Measurements from ENCODE around the gene INSM2.

Gene INSM2

DNA sequence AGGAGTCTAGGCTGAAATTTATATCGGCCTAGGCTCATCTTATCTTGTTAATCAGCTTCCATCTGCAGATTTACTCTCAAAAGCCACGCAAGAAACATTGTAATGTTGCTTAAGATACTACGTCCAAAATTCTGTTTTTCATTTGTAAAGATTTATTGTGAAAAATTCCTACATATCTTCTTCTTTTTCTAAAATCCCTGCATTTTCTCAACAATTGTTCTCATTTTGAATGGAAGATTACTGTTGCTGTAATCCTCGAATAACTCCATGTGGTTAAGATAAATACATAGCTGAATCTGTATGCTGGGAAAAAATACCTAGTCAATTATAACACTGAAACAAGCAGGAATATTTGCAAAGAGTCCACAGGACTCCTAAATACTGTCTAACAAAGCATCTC, 15.6 kb downstream of the INSM2 start:
- Histone ChIP-seq H3K9ac (ENCODE audit: low read depth, low read length) (no peak overlapping the region), H3K36me3 (ENCODE audit: control insufficient read depth, insufficient read depth, low read length) (no peaks in the 10 kb centered on the region), H3K9me3 (ENCODE audit: control insufficient read depth, insufficient read depth, low read length) (no peaks in the 10 kb centered on the region), H3K27me3 (ENCODE audit: control insufficient read depth, insufficient read depth, low read length) (no peaks in the 10 kb centered on the region), H3K4me1 (ENCODE audit: control insufficient read depth, insufficient read depth, low read length) (peaks cover 7% of the 10 kb centered on the region; the same call in 1 of the 2 replicates), H3K27ac (ENCODE audit: low read depth, low read length) (peak overlapping the region; percentile 56), H3K4me3 (ENCODE audit: low read depth, low read length) (no peak overlapping the region)

DNA sequence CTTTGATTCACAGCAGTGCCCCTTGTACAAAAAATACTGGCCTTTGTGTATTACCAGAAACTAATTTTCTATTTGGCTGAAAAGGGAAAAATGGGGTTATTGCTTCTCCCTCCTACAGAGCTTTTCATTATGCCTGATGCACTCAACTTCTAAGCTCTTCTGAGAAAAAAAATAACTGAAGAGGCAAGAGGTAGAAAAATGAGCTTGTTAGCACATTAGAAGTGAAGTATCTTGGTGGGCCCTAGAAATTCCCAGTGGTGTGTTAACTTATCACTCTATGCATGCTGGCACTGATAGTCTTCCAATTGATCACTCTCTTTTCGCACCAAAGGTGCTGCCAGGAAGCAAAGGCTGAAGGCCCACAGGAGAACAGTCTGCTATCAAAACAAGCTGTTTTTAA, 17.1 kb downstream of the INSM2 start:
- no peaks in the 10 kb centered on the region for H3K27me3 ChIP-seq (ENCODE audit: control insufficient read depth, insufficient read depth, low read length)
- no peak overlapping the region for H3K4me3 ChIP-seq (ENCODE audit: low read depth, low read length)
- H3K27ac ChIP-seq (ENCODE audit: low read depth, low read length): no peak overlapping the region
- no peak overlapping the region for H3K9ac ChIP-seq (ENCODE audit: low read depth, low read length)
- H3K4me1 ChIP-seq (ENCODE audit: control insufficient read depth, insufficient read depth, low read length): peaks cover 7% of the 10 kb centered on the region; the same call in 1 of the 2 replicates
- H3K9me3 ChIP-seq (ENCODE audit: control insufficient read depth, insufficient read depth, low read length): no peaks in the 10 kb centered on the region
- no peaks in the 10 kb centered on the region for H3K36me3 ChIP-seq (ENCODE audit: control insufficient read depth, insufficient read depth, low read length)

DNA sequence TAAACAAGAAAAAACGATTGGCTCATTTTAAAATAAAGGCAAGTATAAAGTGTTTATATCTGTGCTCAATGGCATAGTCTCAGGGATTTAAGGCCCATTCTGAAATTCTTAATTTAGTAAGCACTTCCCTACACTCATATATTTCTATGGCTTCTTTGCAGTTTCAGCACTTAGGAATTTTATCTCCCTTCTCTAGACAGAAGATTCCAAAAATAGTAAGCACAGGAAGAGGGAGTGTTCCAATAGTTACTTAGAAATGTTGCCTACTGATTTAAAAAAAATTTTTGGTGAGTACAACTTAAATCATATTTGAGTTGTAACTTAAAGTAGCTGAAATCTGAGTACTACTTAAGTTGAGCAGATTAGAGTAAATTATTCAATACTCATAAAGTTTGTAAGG, 19.8 kb downstream of the INSM2 start:
- Histone ChIP-seq H3K27ac (ENCODE audit: low read depth, low read length) (no peak overlapping the region), H3K9me3 (ENCODE audit: control insufficient read depth, insufficient read depth, low read length) (no peaks in the 10 kb centered on the region), H3K36me3 (ENCODE audit: control insufficient read depth, insufficient read depth, low read length) (no peaks in the 10 kb centered on the region), H3K9ac (ENCODE audit: low read depth, low read length) (no peak overlapping the region), H3K27me3 (ENCODE audit: control insufficient read depth, insufficient read depth, low read length) (no peaks in the 10 kb centered on the region), H3K4me3 (ENCODE audit: low read depth, low read length) (no peak overlapping the region), H3K4me1 (ENCODE audit: control insufficient read depth, insufficient read depth, low read length) (peaks cover 16% of the 10 kb centered on the region)

- Histone ChIP-seq H3K27me3 (ENCODE audit: control insufficient read depth, insufficient read depth, low read length) (no peaks in the 10 kb centered on the region), H3K27ac (ENCODE audit: low read depth, low read length) (no peak overlapping the region), H3K9me3 (ENCODE audit: control insufficient read depth, insufficient read depth, low read length) (no peaks in the 10 kb centered on the region), H3K9ac (ENCODE audit: low read depth, low read length) (no peak overlapping the region), H3K4me1 (ENCODE audit: control insufficient read depth, insufficient read depth, low read length) (peaks cover 12% of the 10 kb centered on the region), H3K36me3 (ENCODE audit: control insufficient read depth, insufficient read depth, low read length) (no peaks in the 10 kb centered on the region), H3K4me3 (ENCODE audit: low read depth, low read length) (no peak overlapping the region)
These were observed 22.6 kb downstream of the INSM2 start for GRCh38 chr14:35556548-35556947.

DNA sequence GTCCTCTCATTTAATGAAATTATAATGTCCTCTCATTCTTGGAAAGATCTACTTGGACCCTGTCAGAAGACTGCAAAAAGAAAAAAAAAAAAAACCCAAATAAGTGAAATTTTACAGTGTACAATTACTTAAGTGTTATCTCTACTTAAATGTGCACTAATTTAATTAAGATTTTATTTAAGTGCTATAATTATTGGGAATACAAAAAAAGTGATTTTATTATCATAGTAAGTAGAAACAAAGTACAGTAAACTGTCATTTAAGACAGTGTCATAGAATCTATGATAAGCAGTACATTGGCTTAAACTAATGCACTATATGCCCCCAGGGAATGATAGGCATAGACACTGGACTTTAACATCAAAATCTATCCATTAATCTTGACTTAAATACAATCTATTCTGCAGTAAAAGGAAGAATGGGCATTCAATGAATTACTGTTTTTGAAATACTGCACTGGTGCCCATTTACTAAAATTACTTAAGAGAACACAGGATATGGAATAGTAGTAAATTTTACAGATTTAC, 23.3 kb downstream of the INSM2 start:
- H3K4me1 ChIP-seq (ENCODE audit: control insufficient read depth, insufficient read depth, low read length): peaks cover 12% of the 10 kb centered on the region
- no peak overlapping the region for H3K9ac ChIP-seq (ENCODE audit: low read depth, low read length)
- no peaks in the 10 kb centered on the region for H3K27me3 ChIP-seq (ENCODE audit: control insufficient read depth, insufficient read depth, low read length)
- no peak overlapping the region for H3K4me3 ChIP-seq (ENCODE audit: low read depth, low read length)
- H3K27ac ChIP-seq (ENCODE audit: low read depth, low read length): no peak overlapping the region
- H3K36me3 ChIP-seq (ENCODE audit: control insufficient read depth, insufficient read depth, low read length): no peaks in the 10 kb centered on the region
- H3K9me3 ChIP-seq (ENCODE audit: control insufficient read depth, insufficient read depth, low read length): no peaks in the 10 kb centered on the region

GRCh38 chr14:35558680-35559079, 24.7 kb downstream of the INSM2 start:
- no peaks in the 10 kb centered on the region for H3K9me3 ChIP-seq (ENCODE audit: control insufficient read depth, insufficient read depth, low read length)
- no peaks in the 10 kb centered on the region for H3K36me3 ChIP-seq (ENCODE audit: control insufficient read depth, insufficient read depth, low read length)
- H3K27ac ChIP-seq (ENCODE audit: low read depth, low read length): peak overlapping the region; percentile 22
- H3K9ac ChIP-seq (ENCODE audit: low read depth, low read length): no peak overlapping the region
- no peaks in the 10 kb centered on the region for H3K27me3 ChIP-seq (ENCODE audit: control insufficient read depth, insufficient read depth, low read length)
- peaks cover 12% of the 10 kb centered on the region for H3K4me1 ChIP-seq (ENCODE audit: control insufficient read depth, insufficient read depth, low read length)
- H3K4me3 ChIP-seq (ENCODE audit: low read depth, low read length): no peak overlapping the region

DNA sequence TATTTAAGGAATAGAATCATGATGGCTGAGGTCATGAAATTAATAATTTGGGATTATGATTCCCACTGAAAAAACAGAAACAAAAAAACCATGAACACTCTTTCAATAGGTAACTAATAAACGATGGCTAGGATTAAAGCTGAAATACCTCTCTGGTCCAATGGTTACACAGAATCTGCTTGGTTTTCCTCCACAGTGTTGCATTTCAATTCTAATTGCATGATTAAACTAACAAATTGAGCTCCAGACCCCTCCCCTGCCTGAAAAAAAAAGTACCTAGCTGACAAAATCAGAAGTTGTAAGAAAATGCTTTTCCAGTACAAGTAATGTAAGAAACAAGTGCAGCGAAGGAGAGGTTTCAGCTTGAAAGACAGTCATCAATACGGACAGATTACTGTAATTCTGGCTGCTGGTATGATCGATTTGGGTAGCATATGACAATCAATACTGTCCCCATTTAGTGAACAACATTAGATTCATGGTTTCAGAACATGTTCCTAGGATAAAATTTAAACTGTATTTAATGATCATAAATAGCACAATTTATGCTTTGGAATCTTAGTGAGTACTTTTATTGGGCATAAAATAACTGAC, 32.0 kb downstream of the INSM2 start:
- no peaks in the 10 kb centered on the region for H3K36me3 ChIP-seq (ENCODE audit: control insufficient read depth, insufficient read depth, low read length)

DNA sequence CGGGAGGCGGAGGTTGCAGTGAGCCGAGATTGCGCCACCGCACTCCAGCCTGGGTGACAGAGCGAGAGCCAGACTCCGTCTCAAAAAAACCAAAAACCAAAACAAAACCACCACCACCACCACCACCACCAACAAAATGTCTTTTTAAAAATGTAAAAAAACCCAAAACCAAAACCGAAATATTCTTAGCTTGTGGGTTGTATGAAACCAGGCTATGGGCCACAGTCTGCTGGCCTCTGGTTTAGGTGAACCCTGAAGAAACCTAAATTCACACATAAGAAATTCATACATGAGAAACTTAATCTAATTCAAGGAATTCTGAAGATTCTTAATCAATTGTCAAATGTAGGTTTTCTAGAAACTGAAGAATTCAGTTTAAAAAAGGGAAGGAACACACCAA, 37.6 kb downstream of the INSM2 start:
- no peaks in the 10 kb centered on the region for H3K9me3 ChIP-seq (ENCODE audit: control insufficient read depth, insufficient read depth, low read length)

More for the DNA sequence above, 32.0 kb downstream of the INSM2 start:
- Histone ChIP-seq H3K27me3 (ENCODE audit: control insufficient read depth, insufficient read depth, low read length) (no peaks in the 10 kb centered on the region), H3K4me1 (ENCODE audit: control insufficient read depth, insufficient read depth, low read length) (0 out of 2 replicates have a peak, but pooled peaks cover 4% of the 10 kb centered on the region), H3K9me3 (ENCODE audit: control insufficient read depth, insufficient read depth, low read length) (no peaks in the 10 kb centered on the region), H3K27ac (ENCODE audit: low read depth, low read length) (no peak overlapping the region), H3K4me3 (ENCODE audit: low read depth, low read length) (no peak overlapping the region), H3K9ac (ENCODE audit: low read depth, low read length) (no peak overlapping the region)

GRCh38 chr14:35573911-35574310, 39.9 kb downstream of the INSM2 start:
- Histone ChIP-seq H3K4me1 (ENCODE audit: control insufficient read depth, insufficient read depth, low read length) (no peaks in the 10 kb centered on the region), H3K36me3 (ENCODE audit: control insufficient read depth, insufficient read depth, low read length) (no peaks in the 10 kb centered on the region), H3K27ac (ENCODE audit: low read depth, low read length) (no peak overlapping the region), H3K27me3 (ENCODE audit: control insufficient read depth, insufficient read depth, low read length) (no peaks in the 10 kb centered on the region), H3K9ac (ENCODE audit: low read depth, low read length) (no peak overlapping the region), H3K4me3 (ENCODE audit: low read depth, low read length) (no peak overlapping the region), H3K9me3 (ENCODE audit: control insufficient read depth, insufficient read depth, low read length) (no peaks in the 10 kb centered on the region)

More for the DNA sequence above, 37.6 kb downstream of the INSM2 start:
- H3K36me3 ChIP-seq (ENCODE audit: control insufficient read depth, insufficient read depth, low read length): no peaks in the 10 kb centered on the region
- H3K27ac ChIP-seq (ENCODE audit: low read depth, low read length): no peak overlapping the region
- H3K4me3 ChIP-seq (ENCODE audit: low read depth, low read length): no peak overlapping the region
- H3K9ac ChIP-seq (ENCODE audit: low read depth, low read length): no peak overlapping the region
- no peaks in the 10 kb centered on the region for H3K27me3 ChIP-seq (ENCODE audit: control insufficient read depth, insufficient read depth, low read length)
- 0 out of 2 replicates have a peak, but pooled peaks cover 4% of the 10 kb centered on the region for H3K4me1 ChIP-seq (ENCODE audit: control insufficient read depth, insufficient read depth, low read length)

- Histone ChIP-seq H3K27me3 (ENCODE audit: control insufficient read depth, insufficient read depth, low read length) (no peaks in the 10 kb centered on the region), H3K27ac (ENCODE audit: low read depth, low read length) (no peak overlapping the region), H3K9me3 (ENCODE audit: control insufficient read depth, insufficient read depth, low read length) (no peaks in the 10 kb centered on the region), H3K4me3 (ENCODE audit: low read depth, low read length) (no peak overlapping the region), H3K4me1 (ENCODE audit: control insufficient read depth, insufficient read depth, low read length) (no peaks in the 10 kb centered on the region), H3K36me3 (ENCODE audit: control insufficient read depth, insufficient read depth, low read length) (no peaks in the 10 kb centered on the region), H3K9ac (ENCODE audit: low read depth, low read length) (no peak overlapping the region)
These were observed 42.3 kb downstream of the INSM2 start for GRCh38 chr14:35576260-35576659.

GRCh38 chr14:35576856-35577255, 42.9 kb downstream of the INSM2 start:
- H3K27me3 ChIP-seq (ENCODE audit: control insufficient read depth, insufficient read depth, low read length): no peaks in the 10 kb centered on the region
- H3K27ac ChIP-seq (ENCODE audit: low read depth, low read length): no peak overlapping the region
- H3K4me1 ChIP-seq (ENCODE audit: control insufficient read depth, insufficient read depth, low read length): no peaks in the 10 kb centered on the region
- no peak overlapping the region for H3K4me3 ChIP-seq (ENCODE audit: low read depth, low read length)
- no peaks in the 10 kb centered on the region for H3K9me3 ChIP-seq (ENCODE audit: control insufficient read depth, insufficient read depth, low read length)
- H3K36me3 ChIP-seq (ENCODE audit: control insufficient read depth, insufficient read depth, low read length): no peaks in the 10 kb centered on the region
- H3K9ac ChIP-seq (ENCODE audit: low read depth, low read length): no peak overlapping the region

Measured in HUES48 (cell line).